HepG2 (cell line): ENCODE data around the gene BRCA1. TPM values are rescaled to one million over a fixed set of nuclear protein-coding genes. Genes with fewer than 3 reads are reported as not detected.

Experiments used
- ARNT ChIP-seq: fragments of 450-650 bp; IDR thresholded peaks from 2 replicates; pipeline ENCODE4 v1.6.1; 2017
- CBX5 ChIP-seq: sonication (generic); formaldehyde crosslinking; IDR thresholded peaks from 2 replicates; pipeline ENCODE4 v1.4.0; 2020; ENCODE audit warnings: missing genetic modification reagents, borderline replicate concordance
- CENPX ChIP-seq: sonication (generic); formaldehyde crosslinking; IDR thresholded peaks from 2 replicates; pipeline ENCODE4 v1.9.0; 2021; ENCODE audit warnings: mild to moderate bottlenecking, missing genetic modification reagents, moderate library complexity
- GABPA ChIP-seq, 2 experiments: IDR thresholded peaks; 2 replicates each; pipeline ENCODE4 v1.6.1; 2011 to 2016; ENCODE audit warnings: low read depth in 2 of 2, low read length in 1 of 2, missing biosample characterization in 1 of 2, missing genetic modification characterization in 1 of 2
- GATAD2A ChIP-seq: IDR thresholded peaks from 2 replicates; pipeline ENCODE4 v1.6.1; 2016
- HNF1B ChIP-seq: sonication (generic); formaldehyde crosslinking; IDR thresholded peaks from 2 replicates; pipeline ENCODE4 v1.5.1; 2020; ENCODE audit warnings: mild to moderate bottlenecking, moderate library complexity, missing genetic modification reagents
- IKZF4 ChIP-seq: sonication (generic); formaldehyde crosslinking; IDR thresholded peaks from 2 replicates; pipeline ENCODE4 v1.5.1; 2020; ENCODE audit warnings: borderline replicate concordance, mild to moderate bottlenecking, low read depth, missing genetic modification reagents; ENCODE audit errors: not compliant biosample characterization
- MAZ ChIP-seq, 2 experiments: sonication (generic) in 1 of 2; formaldehyde crosslinking in 1 of 2; IDR thresholded peaks; 2 replicates each; pipeline versions ENCODE4 v1.5.0 to v1.6.1; 2012 to 2020; ENCODE audit warnings: low read depth in 2 of 2, mild to moderate bottlenecking in 2 of 2, borderline replicate concordance in 1 of 2, improper control_type of control experiment in 1 of 2, low read length in 1 of 2, missing genetic modification reagents in 1 of 2, moderate library complexity in 1 of 2
- RBAK ChIP-seq: sonication (generic); formaldehyde crosslinking; IDR thresholded peaks from 2 replicates; pipeline ENCODE4 v1.5.1; 2020; ENCODE audit warnings: mild to moderate bottlenecking, missing genetic modification reagents
- SCMH1 ChIP-seq: sonication (generic); formaldehyde crosslinking; IDR thresholded peaks from 2 replicates; pipeline ENCODE4 v1.9.0; 2021; ENCODE audit warnings: missing genetic modification reagents, mild to moderate bottlenecking, borderline replicate concordance
- SMAD1 ChIP-seq: sonication (generic); formaldehyde crosslinking; IDR thresholded peaks from 2 replicates; pipeline ENCODE4 v1.4.0; 2020; ENCODE audit warnings: missing genetic modification reagents, low read depth, mild to moderate bottlenecking, borderline replicate concordance
- ZBTB7A ChIP-seq: sonication (generic); formaldehyde crosslinking; IDR thresholded peaks from 2 replicates; pipeline ENCODE4 v1.8.0; 2022; ENCODE audit warnings: mild to moderate bottlenecking, missing genetic modification reagents
- ZEB1 ChIP-seq: IDR thresholded peaks from 2 replicates; pipeline ENCODE4 v1.6.1; 2012; ENCODE audit warnings: mild to moderate bottlenecking, low read depth, inconsistent platforms; ENCODE audit not compliant: insufficient replicate concordance
- ZNF17 ChIP-seq: sonication (generic); formaldehyde crosslinking; IDR thresholded peaks from 2 replicates; pipeline ENCODE4 v1.5.0; 2020; ENCODE audit warnings: mild to moderate bottlenecking, missing genetic modification reagents
- ZNF451 ChIP-seq: sonication (generic); formaldehyde crosslinking; IDR thresholded peaks from 2 replicates; pipeline ENCODE4 v1.5.0; 2020; ENCODE audit warnings: mild to moderate bottlenecking, missing genetic modification reagents
- ZNF570 ChIP-seq: sonication (generic); formaldehyde crosslinking; IDR thresholded peaks from 2 replicates; pipeline ENCODE4 v1.4.0; 2020; ENCODE audit warnings: mild to moderate bottlenecking, missing genetic modification reagents, borderline replicate concordance
- ZNF678 ChIP-seq: sonication (generic); formaldehyde crosslinking; IDR thresholded peaks from 2 replicates; pipeline ENCODE4 v1.4.0; 2020; ENCODE audit warnings: mild to moderate bottlenecking, missing genetic modification reagents
- ZNF749 ChIP-seq: sonication (generic); formaldehyde crosslinking; IDR thresholded peaks from 2 replicates; pipeline ENCODE4 v1.8.0; 2022; ENCODE audit warnings: mild to moderate bottlenecking, missing genetic modification reagents, moderate library complexity, borderline replicate concordance
- polyA plus RNA-seq, 8 experiments: library from polyadenylated mRNA; depleted of rRNA in 3 of 8; stranded (reverse) in 7 of 8; unstranded in 1 of 8; fragments of >200 nt; fragmentation: Illumina TruSeq in 4 of 8; extraction: Trizol in 4 of 8; gene quantifications; 2 replicates each; pipeline versions ENCODE4 v1.2.1 to v1.2.3, GENCODE V29; 2011 to 2016; ENCODE audit warnings: low read depth in 4 of 8, missing spikeins in 1 of 8, mixed read lengths in 1 of 8; ENCODE audit not compliant: insufficient read depth in 1 of 8
- total RNA-seq, 5 experiments: library from RNA; depleted of rRNA; stranded (reverse); fragments of >200 nt; fragmentation: Illumina TruSeq; extraction: Trizol; gene quantifications; 2 replicates each; pipeline ENCODE4 v1.2.3, GENCODE V29; 2016; ENCODE audit warnings: low read depth in 1 of 5
- TF ChIP-seq, protein P1 (sequence below): sonication (generic); formaldehyde crosslinking; IDR thresholded peaks from 2 replicates; pipeline ENCODE4 v1.4.0; 2020; ENCODE audit warnings: missing genetic modification reagents
- TF ChIP-seq, protein P2 (sequence below): sonication (generic); formaldehyde crosslinking; IDR thresholded peaks from 2 replicates; pipeline ENCODE4 v1.4.0; 2020; ENCODE audit warnings: missing genetic modification reagents, borderline replicate concordance

Gene BRCA1
- total and polyA plus RNA-seq, 2 of the 13 experiments (the other 11 are each of a cell fraction or from before 2014, with no cell fraction given): 13.3 to 37.5 TPM

DNA sequence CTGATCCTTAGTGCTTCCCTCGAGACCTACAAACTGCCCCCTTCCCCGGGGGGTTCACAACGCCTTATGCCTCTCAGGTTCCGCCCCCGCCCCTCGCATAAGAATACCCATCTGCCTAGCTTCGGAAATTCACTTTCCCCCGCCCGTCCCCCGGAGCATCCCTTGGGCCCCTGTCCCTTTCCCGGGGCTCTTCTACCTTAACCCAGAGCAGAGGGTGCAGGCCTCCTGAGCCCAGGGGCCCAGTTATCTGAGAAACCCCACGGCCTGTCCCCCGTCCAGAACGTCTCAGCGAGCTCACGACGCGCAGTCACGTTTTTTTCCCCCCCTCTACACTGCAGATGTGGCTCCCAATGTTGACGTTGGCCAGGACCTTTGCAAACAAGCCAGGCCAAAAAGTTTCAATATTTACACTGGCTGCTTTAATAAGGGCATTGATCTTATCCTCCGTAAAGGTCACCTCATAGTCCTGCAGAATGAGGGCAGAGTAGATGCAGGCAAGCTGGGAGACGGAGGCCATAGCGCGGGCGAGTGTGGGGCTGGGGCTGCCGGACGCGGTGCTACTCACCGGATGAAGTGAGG is 44.5 kb upstream of the BRCA1 start (continued):
- TF ChIP-seq CBX5 (CRISPR knock-in tag) (no peak), ZNF749 (CRISPR knock-in tag) (peak; percentile 53; the same call in 1 of the 2 replicates), ZEB1 (no peak), CENPX (CRISPR knock-in tag) (no peak), MAZ (IDR thresholded peaks at IDR 0.05; ENCODE audit: borderline replicate concordance, low read depth, low read length) (0 out of 2 replicates have a peak, but pooled peaks have one; percentile 49), MAZ (CRISPR knock-in tag; IDR thresholded peaks at IDR 0.05; ENCODE audit: low read depth) (no peak; the same call in 1 of the 2 replicates), GATAD2A (no peak), ZNF570 (CRISPR knock-in tag) (no peak), ZNF451 (CRISPR knock-in tag) (0 out of 2 replicates have a peak, but pooled peaks have one; percentile 67), GABPA (IDR thresholded peaks at IDR 0.05; ENCODE audit: low read depth, low read length) (no peak), GABPA (CRISPR knock-in tag; IDR thresholded peaks at IDR 0.05; ENCODE audit: low read depth) (no peak), SMAD1 (CRISPR knock-in tag) (peak; percentile 23; the same call in 1 of the 2 replicates), ZNF17 (CRISPR knock-in tag) (no peak), ZNF678 (CRISPR knock-in tag) (no peak), HNF1B (peak; percentile 80; the same call in 1 of the 2 replicates), ARNT (no peak), IKZF4 (CRISPR knock-in tag) (no peak), ZBTB7A (peak; percentile 85; the same call in 1 of the 2 replicates), SCMH1 (CRISPR knock-in tag) (no peak), RBAK (no peak)
- TF ChIP-seq, protein P1, sequence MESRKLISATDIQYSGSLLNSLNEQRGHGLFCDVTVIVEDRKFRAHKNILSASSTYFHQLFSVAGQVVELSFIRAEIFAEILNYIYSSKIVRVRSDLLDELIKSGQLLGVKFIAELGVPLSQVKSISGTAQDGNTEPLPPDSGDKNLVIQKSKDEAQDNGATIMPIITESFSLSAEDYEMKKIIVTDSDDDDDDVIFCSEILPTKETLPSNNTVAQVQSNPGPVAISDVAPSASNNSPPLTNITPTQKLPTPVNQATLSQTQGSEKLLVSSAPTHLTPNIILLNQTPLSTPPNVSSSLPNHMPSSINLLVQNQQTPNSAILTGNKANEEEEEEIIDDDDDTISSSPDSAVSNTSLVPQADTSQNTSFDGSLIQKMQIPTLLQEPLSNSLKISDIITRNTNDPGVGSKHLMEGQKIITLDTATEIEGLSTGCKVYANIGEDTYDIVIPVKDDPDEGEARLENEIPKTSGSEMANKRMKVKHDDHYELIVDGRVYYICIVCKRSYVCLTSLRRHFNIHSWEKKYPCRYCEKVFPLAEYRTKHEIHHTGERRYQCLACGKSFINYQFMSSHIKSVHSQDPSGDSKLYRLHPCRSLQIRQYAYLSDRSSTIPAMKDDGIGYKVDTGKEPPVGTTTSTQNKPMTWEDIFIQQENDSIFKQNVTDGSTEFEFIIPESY: no peak
- TF ChIP-seq, protein P2, sequence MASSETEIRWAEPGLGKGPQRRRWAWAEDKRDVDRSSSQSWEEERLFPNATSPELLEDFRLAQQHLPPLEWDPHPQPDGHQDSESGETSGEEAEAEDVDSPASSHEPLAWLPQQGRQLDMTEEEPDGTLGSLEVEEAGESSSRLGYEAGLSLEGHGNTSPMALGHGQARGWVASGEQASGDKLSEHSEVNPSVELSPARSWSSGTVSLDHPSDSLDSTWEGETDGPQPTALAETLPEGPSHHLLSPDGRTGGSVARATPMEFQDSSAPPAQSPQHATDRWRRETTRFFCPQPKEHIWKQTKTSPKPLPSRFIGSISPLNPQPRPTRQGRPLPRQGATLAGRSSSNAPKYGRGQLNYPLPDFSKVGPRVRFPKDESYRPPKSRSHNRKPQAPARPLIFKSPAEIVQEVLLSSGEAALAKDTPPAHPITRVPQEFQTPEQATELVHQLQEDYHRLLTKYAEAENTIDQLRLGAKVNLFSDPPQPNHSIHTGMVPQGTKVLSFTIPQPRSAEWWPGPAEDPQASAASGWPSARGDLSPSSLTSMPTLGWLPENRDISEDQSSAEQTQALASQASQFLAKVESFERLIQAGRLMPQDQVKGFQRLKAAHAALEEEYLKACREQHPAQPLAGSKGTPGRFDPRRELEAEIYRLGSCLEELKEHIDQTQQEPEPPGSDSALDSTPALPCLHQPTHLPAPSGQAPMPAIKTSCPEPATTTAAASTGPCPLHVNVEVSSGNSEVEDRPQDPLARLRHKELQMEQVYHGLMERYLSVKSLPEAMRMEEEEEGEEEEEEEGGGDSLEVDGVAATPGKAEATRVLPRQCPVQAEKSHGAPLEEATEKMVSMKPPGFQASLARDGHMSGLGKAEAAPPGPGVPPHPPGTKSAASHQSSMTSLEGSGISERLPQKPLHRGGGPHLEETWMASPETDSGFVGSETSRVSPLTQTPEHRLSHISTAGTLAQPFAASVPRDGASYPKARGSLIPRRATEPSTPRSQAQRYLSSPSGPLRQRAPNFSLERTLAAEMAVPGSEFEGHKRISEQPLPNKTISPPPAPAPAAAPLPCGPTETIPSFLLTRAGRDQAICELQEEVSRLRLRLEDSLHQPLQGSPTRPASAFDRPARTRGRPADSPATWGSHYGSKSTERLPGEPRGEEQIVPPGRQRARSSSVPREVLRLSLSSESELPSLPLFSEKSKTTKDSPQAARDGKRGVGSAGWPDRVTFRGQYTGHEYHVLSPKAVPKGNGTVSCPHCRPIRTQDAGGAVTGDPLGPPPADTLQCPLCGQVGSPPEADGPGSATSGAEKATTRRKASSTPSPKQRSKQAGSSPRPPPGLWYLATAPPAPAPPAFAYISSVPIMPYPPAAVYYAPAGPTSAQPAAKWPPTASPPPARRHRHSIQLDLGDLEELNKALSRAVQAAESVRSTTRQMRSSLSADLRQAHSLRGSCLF: no peak
